ENCODE measurements around the gene ANP32E.

DNA sequence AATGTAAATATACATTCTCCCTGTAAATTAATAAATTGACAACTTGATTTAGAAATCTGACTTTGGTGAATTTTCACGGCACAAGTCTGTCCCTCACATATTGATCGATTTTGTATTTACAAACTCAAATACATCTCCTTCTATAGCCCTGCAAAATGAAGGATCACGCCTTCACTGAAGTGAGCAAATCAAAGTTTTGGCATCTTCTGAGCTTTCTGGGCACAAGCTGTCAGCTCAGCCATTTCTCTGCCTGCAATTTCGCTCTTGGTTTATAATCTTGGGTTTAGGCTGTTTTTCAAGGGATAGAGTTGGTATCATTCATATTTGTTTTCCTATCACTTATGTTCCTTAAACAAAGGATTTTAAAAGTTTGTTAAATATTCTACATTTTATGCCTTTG, 25.8 kb downstream of the ANP32E start:
- TF ChIP-seq EP300 (IDR thresholded peaks at IDR 0.05) (no peak), POLR2A (IDR thresholded peaks at IDR 0.05) (no peak)
- TF ChIP-seq, protein P1, sequence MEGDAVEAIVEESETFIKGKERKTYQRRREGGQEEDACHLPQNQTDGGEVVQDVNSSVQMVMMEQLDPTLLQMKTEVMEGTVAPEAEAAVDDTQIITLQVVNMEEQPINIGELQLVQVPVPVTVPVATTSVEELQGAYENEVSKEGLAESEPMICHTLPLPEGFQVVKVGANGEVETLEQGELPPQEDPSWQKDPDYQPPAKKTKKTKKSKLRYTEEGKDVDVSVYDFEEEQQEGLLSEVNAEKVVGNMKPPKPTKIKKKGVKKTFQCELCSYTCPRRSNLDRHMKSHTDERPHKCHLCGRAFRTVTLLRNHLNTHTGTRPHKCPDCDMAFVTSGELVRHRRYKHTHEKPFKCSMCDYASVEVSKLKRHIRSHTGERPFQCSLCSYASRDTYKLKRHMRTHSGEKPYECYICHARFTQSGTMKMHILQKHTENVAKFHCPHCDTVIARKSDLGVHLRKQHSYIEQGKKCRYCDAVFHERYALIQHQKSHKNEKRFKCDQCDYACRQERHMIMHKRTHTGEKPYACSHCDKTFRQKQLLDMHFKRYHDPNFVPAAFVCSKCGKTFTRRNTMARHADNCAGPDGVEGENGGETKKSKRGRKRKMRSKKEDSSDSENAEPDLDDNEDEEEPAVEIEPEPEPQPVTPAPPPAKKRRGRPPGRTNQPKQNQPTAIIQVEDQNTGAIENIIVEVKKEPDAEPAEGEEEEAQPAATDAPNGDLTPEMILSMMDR (IDR thresholded peaks at IDR 0.05) = no peak

Data from ovary (tissue), 3 donors.